K562 (cell line): Measurements from ENCODE around the gene ANO9. TPM values are rescaled to one million over a fixed set of nuclear protein-coding genes. Genes with fewer than 3 reads are reported as not detected.

Experiments
- ARID2 ChIP-seq: fragments of 450-650 bp; IDR thresholded peaks from 2 replicates; pipeline ENCODE4 v1.6.1; 2017; ENCODE audit warnings: antibody characterized with exemption, mild to moderate bottlenecking
- CBX2 ChIP-seq: fragments of 200-600 bp; sonication (generic); IDR thresholded peaks from one replicate; pipeline ENCODE4 v1.6.1; 2012; ENCODE audit warnings: mild to moderate bottlenecking, low read length, inconsistent platforms; ENCODE audit not compliant: insufficient read depth, poor library complexity, severe bottlenecking
- EP400 ChIP-seq: fragments of 450-650 bp; IDR thresholded peaks from 2 replicates; pipeline ENCODE4 v1.6.1; 2017; ENCODE audit warnings: antibody characterized with exemption, mild to moderate bottlenecking, moderate library complexity
- EWSR1 ChIP-seq: fragments of 450-650 bp; IDR thresholded peaks from 2 replicates; pipeline ENCODE4 v1.6.1; 2018; ENCODE audit warnings: borderline replicate concordance, mild to moderate bottlenecking, low read depth, moderate library complexity; ENCODE audit not compliant: partially characterized antibody
- NFIX ChIP-seq: fragments of 250-450 bp; sonication (Bioruptor Pico); IDR thresholded peaks from 2 replicates; pipeline ENCODE4 v1.4.0; 2020; ENCODE audit warnings: low read depth, mild to moderate bottlenecking, moderate library complexity
- PCBP1 ChIP-seq: fragments of 200-400 bp; formaldehyde crosslinking; IDR thresholded peaks from 2 replicates; pipeline ENCODE4 v1.6.1; 2018; ENCODE audit warnings: mild to moderate bottlenecking, low read depth, low read length; ENCODE audit not compliant: poor library complexity, severe bottlenecking
- RBM22 ChIP-seq: fragments of 200-400 bp; formaldehyde crosslinking; IDR thresholded peaks from 2 replicates; pipeline ENCODE4 v1.6.1; 2018; ENCODE audit warnings: low read length, low read depth; ENCODE audit not compliant: poor library complexity, severe bottlenecking
- SMAD4 ChIP-seq: fragments of 250-450 bp; sonication (Bioruptor Pico); conservative IDR thresholded peaks from 2 replicates; pipeline ENCODE4 v1.8.0; 2021; ENCODE audit warnings: inconsistent platforms, mild to moderate bottlenecking, moderate library complexity
- ZNF609 ChIP-seq: sonication (generic); formaldehyde crosslinking; IDR thresholded peaks from 2 replicates; pipeline ENCODE4 v1.8.1; 2023; ENCODE audit warnings: missing genetic modification reagents, mild to moderate bottlenecking, borderline replicate concordance
- polyA plus RNA-seq, 8 experiments: library from polyadenylated mRNA; depleted of rRNA in 4 of 8; stranded (reverse) in 5 of 8; unstranded in 3 of 8; fragments of >200 nt; fragmentation: Nextera tagmentation in 2 of 8; fragmentation: Illumina TruSeq in 1 of 8; extraction: Ambion mirVana in 2 of 8; extraction: Trizol in 1 of 8; gene quantifications; 2 replicates each; pipeline versions ENCODE4 v1.2.1 to v1.2.3, GENCODE V29; 2011 to 2014; ENCODE audit warnings: inconsistent platforms in 1 of 8, missing spikeins in 1 of 8
- total RNA-seq, 7 experiments: library from RNA; depleted of rRNA in 6 of 7; stranded (reverse); fragments of >200 nt in 6 of 7; fragmentation: Illumina TruSeq in 2 of 7; extraction: Trizol in 2 of 7; gene quantifications; 2 replicates each; pipeline versions ENCODE4 v1.2.1 to v1.2.3, GENCODE V29; 2011 to 2021; ENCODE audit warnings: low replicate concordance in 1 of 7
- TF ChIP-seq, protein P1 (sequence below): fragments of 450-650 bp; IDR thresholded peaks from 2 replicates; pipeline ENCODE4 v1.6.1; 2018; ENCODE audit warnings: mild to moderate bottlenecking, low read depth; ENCODE audit not compliant: partially characterized antibody
- TF ChIP-seq, protein P2 (sequence below): sonication (generic); IDR thresholded peaks from 2 replicates; pipeline ENCODE4 v1.6.1; 2016
- TF ChIP-seq, protein P3 (sequence below), 2 experiments: IDR thresholded peaks in 1 of 2; conservative IDR thresholded peaks in 1 of 2; 2 replicates each; pipeline ENCODE4 v1.6.1; 2016; ENCODE audit warnings: low read depth in 2 of 2, mild to moderate bottlenecking in 1 of 2, missing compliant biosample characterization in 1 of 2, missing genetic modification characterization in 1 of 2, moderate library complexity in 1 of 2
- TF ChIP-seq, protein P4 (sequence below): fragments of 250-450 bp; sonication (Bioruptor Pico); IDR thresholded peaks from 2 replicates; pipeline ENCODE4 v1.5.0; 2021

Gene ANO9
- total and polyA plus RNA-seq, 9 of the 15 experiments (the other 6 are each of a cell fraction or from before 2014, with no cell fraction given), result 0.20 to 14.5 (median 4.5) TPM

GRCh38 chr11:460331-461199, 18.8 kb upstream of the ANO9 start (continued):
- TF ChIP-seq, protein P1, sequence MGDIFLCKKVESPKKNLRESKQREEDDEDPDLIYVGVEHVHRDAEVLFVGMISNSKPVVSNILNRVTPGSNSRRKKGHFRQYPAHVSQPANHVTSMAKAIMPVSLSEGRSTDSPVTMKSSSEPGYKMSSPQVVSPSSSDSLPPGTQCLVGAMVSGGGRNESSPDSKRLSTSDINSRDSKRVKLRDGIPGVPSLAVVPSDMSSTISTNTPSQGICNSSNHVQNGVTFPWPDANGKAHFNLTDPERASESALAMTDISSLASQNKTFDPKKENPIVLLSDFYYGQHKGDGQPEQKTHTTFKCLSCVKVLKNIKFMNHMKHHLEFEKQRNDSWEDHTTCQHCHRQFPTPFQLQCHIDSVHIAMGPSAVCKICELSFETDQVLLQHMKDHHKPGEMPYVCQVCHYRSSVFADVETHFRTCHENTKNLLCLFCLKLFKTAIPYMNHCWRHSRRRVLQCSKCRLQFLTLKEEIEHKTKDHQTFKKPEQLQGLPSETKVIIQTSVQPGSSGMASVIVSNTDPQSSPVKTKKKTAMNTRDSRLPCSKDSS, result no peak
- TF ChIP-seq, protein P2, sequence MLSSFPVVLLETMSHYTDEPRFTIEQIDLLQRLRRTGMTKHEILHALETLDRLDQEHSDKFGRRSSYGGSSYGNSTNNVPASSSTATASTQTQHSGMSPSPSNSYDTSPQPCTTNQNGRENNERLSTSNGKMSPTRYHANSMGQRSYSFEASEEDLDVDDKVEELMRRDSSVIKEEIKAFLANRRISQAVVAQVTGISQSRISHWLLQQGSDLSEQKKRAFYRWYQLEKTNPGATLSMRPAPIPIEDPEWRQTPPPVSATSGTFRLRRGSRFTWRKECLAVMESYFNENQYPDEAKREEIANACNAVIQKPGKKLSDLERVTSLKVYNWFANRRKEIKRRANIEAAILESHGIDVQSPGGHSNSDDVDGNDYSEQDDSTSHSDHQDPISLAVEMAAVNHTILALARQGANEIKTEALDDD, result peak; percentile 79
- no peak for TF ChIP-seq NFIX (CRISPR knock-in tag)
- TF ChIP-seq RBM22, result no peak
- no peak for TF ChIP-seq ARID2
- no peak for TF ChIP-seq CBX2
- peak; percentile 79 for TF ChIP-seq EP400
- TF ChIP-seq PCBP1, result no peak
- no peak for TF ChIP-seq EWSR1
- TF ChIP-seq, protein P3, sequence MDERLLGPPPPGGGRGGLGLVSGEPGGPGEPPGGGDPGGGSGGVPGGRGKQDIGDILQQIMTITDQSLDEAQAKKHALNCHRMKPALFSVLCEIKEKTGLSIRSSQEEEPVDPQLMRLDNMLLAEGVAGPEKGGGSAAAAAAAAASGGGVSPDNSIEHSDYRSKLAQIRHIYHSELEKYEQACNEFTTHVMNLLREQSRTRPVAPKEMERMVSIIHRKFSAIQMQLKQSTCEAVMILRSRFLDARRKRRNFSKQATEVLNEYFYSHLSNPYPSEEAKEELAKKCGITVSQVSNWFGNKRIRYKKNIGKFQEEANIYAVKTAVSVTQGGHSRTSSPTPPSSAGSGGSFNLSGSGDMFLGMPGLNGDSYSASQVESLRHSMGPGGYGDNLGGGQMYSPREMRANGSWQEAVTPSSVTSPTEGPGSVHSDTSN (CRISPR knock-in tag; IDR thresholded peaks at IDR 0.05; ENCODE audit: low read depth), result no peak
- TF ChIP-seq, protein P3 (tag; conservative IDR thresholded peaks at IDR 0.05; ENCODE audit: low read depth), result no peak
- TF ChIP-seq ZNF609, result no peak
- TF ChIP-seq, protein P4, sequence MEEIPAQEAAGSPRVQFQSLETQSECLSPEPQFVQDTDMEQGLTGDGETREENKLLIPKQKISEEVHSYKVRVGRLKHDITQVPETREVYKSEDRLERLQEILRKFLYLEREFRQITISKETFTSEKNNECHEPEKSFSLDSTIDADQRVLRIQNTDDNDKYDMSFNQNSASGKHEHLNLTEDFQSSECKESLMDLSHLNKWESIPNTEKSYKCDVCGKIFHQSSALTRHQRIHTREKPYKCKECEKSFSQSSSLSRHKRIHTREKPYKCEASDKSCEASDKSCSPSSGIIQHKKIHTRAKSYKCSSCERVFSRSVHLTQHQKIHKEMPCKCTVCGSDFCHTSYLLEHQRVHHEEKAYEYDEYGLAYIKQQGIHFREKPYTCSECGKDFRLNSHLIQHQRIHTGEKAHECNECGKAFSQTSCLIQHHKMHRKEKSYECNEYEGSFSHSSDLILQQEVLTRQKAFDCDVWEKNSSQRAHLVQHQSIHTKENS, result no peak
- TF ChIP-seq SMAD4 (CRISPR knock-in tag), result peak; percentile 98
